ENCODE results near the gene THAP7. TPM values are rescaled to one million over a fixed set of nuclear protein-coding genes. Genes with fewer than 3 reads are reported as not detected.

THAP7 gene
- total and polyA plus RNA-seq, 9 of the 15 experiments (the other 6 are each of a cell fraction or from before 2014, with no cell fraction given) = 7.9 to 263 (median 84.1) TPM

DNA sequence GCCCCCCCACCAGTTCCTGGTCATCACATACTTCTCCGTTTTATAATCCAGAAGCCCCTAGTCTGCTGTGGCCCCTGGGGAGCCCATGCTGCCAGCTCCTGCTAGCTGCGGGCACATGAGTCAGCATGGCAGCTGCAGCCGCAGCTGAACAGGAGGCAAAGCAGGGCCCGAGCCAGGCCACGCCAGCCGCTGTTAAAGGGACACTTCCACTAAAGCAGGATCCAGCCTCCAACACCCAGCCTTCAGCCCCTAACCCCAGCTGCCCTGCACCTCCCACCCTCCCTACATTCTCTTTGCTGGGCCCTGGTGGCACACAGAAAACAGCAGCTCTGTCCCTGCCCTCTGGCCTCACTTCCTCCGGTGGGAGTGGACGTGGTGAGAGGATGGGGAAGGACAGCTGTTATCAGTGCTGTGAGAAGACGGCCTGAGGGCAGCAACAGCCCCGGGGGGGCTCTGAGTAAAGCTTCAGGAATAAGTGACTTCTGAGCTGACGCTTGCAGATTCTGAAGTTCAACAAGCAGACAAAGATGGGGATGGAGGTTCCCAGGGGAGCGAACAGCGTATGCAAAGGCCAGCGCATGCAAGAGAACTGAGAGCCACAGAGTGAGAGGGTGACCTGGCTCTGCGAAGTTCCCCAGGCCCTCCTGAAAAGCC is 43.1 kb upstream of the THAP7 start (continued):
- TF ChIP-seq, protein P1, sequence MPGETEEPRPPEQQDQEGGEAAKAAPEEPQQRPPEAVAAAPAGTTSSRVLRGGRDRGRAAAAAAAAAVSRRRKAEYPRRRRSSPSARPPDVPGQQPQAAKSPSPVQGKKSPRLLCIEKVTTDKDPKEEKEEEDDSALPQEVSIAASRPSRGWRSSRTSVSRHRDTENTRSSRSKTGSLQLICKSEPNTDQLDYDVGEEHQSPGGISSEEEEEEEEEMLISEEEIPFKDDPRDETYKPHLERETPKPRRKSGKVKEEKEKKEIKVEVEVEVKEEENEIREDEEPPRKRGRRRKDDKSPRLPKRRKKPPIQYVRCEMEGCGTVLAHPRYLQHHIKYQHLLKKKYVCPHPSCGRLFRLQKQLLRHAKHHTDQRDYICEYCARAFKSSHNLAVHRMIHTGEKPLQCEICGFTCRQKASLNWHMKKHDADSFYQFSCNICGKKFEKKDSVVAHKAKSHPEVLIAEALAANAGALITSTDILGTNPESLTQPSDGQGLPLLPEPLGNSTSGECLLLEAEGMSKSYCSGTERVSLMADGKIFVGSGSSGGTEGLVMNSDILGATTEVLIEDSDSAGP (CRISPR knock-in tag; IDR thresholded peaks at IDR 0.05) = peak; percentile 73
- no peak for TF ChIP-seq RFX7 (CRISPR knock-in tag; IDR thresholded peaks at IDR 0.05)
- TF ChIP-seq ZEB2 (IDR thresholded peaks at IDR 0.05) = no peak
- TF ChIP-seq ASH1L (IDR thresholded peaks at IDR 0.05; ENCODE audit: borderline replicate concordance, low read depth, partially characterized antibody) = no peak
- TF ChIP-seq SRSF9 (IDR thresholded peaks at IDR 0.05; ENCODE audit: borderline replicate concordance, low read depth, low read length) = no peak
- no peak for TF ChIP-seq YBX1 (IDR thresholded peaks at IDR 0.05)
- TF ChIP-seq ZNF253 (CRISPR knock-in tag; conservative IDR thresholded peaks at IDR 0.05) = no peak
- TF ChIP-seq SIN3A (IDR thresholded peaks at IDR 0.05; ENCODE audit: borderline replicate concordance in 2 of 2, control insufficient read depth in 1 of 2, low read depth in 2 of 2, low read length in 2 of 2) = no peak
- no peak for TF ChIP-seq SIX5 (IDR thresholded peaks at IDR 0.05; ENCODE audit: borderline replicate concordance in 1 of 2, insufficient read depth in 1 of 2, low read depth in 1 of 2, low read length in 2 of 2)
- no peak for TF ChIP-seq POLR2AphosphoS2 (IDR thresholded peaks at IDR 0.05; ENCODE audit: low read length)
- no peak for TF ChIP-seq EWSR1 (IDR thresholded peaks at IDR 0.05; ENCODE audit: borderline replicate concordance, low read depth, partially characterized antibody)
- TF ChIP-seq TFE3 (CRISPR knock-in tag; IDR thresholded peaks at IDR 0.05) = no peak
- no peak for TF ChIP-seq SRF (CRISPR knock-in tag; IDR thresholded peaks at IDR 0.05)
